Right cardiac atrium (tissue), 5 donors: ENCODE results near the gene WASF3. TPM values are rescaled to one million over a fixed set of nuclear protein-coding genes. Genes with fewer than 3 reads are reported as not detected.

Experiments used
- ATAC-seq, 2 donors: fragments of 200-7000 bp; cut with Tn5 transposase; one replicate each; pipeline versions ENCODE4 v1.8.0 to v1.9.1; 2020; ENCODE audit warnings: moderate library complexity in 2 of 2, mild to moderate bottlenecking in 1 of 2
- DNase-seq, 3 donors: peaks; one replicate each; pipeline ENCODE4 v3.0.0-alpha.2; 2020
- H3K27ac ChIP-seq: one replicate; pipeline ENCODE4 v1.5.1; 2013; ENCODE audit warnings: mild to moderate bottlenecking, low read length, control low read depth, moderate library complexity
- H3K27me3 ChIP-seq: one replicate; pipeline ENCODE4 v1.6.1; 2013; ENCODE audit not compliant: control insufficient read depth, insufficient read depth
- H3K4me1 ChIP-seq: one replicate; pipeline ENCODE4 v1.6.1; 2013; ENCODE audit warnings: low read length; ENCODE audit not compliant: control insufficient read depth, insufficient read depth
- H3K4me3 ChIP-seq: one replicate; pipeline ENCODE4 v1.5.1; 2013; ENCODE audit warnings: low read length, control low read depth
- H3K9me3 ChIP-seq: one replicate; pipeline ENCODE4 v1.6.1; 2013; ENCODE audit warnings: low read length; ENCODE audit not compliant: control insufficient read depth
- WGBS: extraction: QIAGEN DNeasy Blood & Tissue Kit; methylation state at CpG from one replicate; pipeline ENCODE4 v1.1.7; 2013; 5-methylcytosine and 5-hydroxymethylcytosine counted together
- intact Hi-C, 4 donors: fragments of 100-400 bp; cut with DNase I; formaldehyde crosslinking; loops; one replicate each; pipeline versions ENCODE4 v1.11.0 to v1.14.0; 2022 to 2023
- polyA plus RNA-seq: library from polyadenylated mRNA; stranded (reverse); fragments of 200-250 nt; gene quantifications from one replicate; pipeline ENCODE4 v1.2.3, GENCODE V29; 2013
- total RNA-seq, 4 donors: library from RNA; stranded (reverse); fragmentation: NEBNext Ultra II Directional; extraction: Animal tissue kit (Norgen Biotek cat#: 25700); gene quantifications; one replicate each; pipeline ENCODE4 v1.2.1, GENCODE V29; 2021
- donor health status: healthy with polysubstance abuse.
- donor health status: DM: no; HTN: yes; CAD: no.
- donor health status: DM: no; HTN: no; CAD: no.
- donor health status: DM: no; HTN: yes; CAD: no; lungs with severe emphysema.
- donor health status: DM: yes; HTN: yes; CAD: no.

Gene WASF3
- total and polyA plus RNA-seq, 5 donors = 5.9 to 16.0 (median 13.9) TPM

GRCh38 chr13:26563713-26564112, 6.2 kb downstream of the WASF3 start:
- no peaks in the 10 kb centered on the region for H3K9me3 ChIP-seq
- intact Hi-C loops = no loop called here
- no peak for ATAC-seq
- no peak for DNase-seq
- H3K27me3 ChIP-seq = no peaks in the 10 kb centered on the region
- H3K4me1 ChIP-seq = peaks cover 11% of the 10 kb centered on the region
- no peak overlapping the region for H3K27ac ChIP-seq
- no peak overlapping the region for H3K4me3 ChIP-seq

GRCh38 chr13:26568132-26568815, 10.8 kb downstream of the WASF3 start:
- WGBS = 83% methylated on average over 2 of the region's 2 CpGs
- intact Hi-C loops = no loop called here
- ATAC-seq (no peak), DNase-seq (no peak)
- Histone ChIP-seq H3K4me1 (peaks cover 2% of the 10 kb centered on the region), H3K27me3 (no peaks in the 10 kb centered on the region), H3K27ac (no peak overlapping the region), H3K9me3 (no peaks in the 10 kb centered on the region), H3K4me3 (no peak overlapping the region)

GRCh38 chr13:26571518-26571917, 14.0 kb downstream of the WASF3 start:
- H3K4me3 ChIP-seq = no peak overlapping the region
- ATAC-seq (no peak), DNase-seq (no peak)
- intact Hi-C loops = no loop called here
- H3K27me3 ChIP-seq = no peaks in the 10 kb centered on the region
- WGBS = 86% methylated on average over 3 of the region's 3 CpGs
- peaks cover 2% of the 10 kb centered on the region for H3K4me1 ChIP-seq
- H3K27ac ChIP-seq = no peak overlapping the region
- no peaks in the 10 kb centered on the region for H3K9me3 ChIP-seq

GRCh38 chr13:26575244-26575643, 17.8 kb downstream of the WASF3 start:
- DNase-seq = no peak

GRCh38 chr13:26579580-26579979, 22.1 kb downstream of the WASF3 start:
- Histone ChIP-seq H3K27ac (no peak overlapping the region), H3K27me3 (no peaks in the 10 kb centered on the region), H3K4me3 (no peak overlapping the region), H3K9me3 (no peaks in the 10 kb centered on the region), H3K4me1 (no peaks in the 10 kb centered on the region)
- intact Hi-C loops = no loop called here
- no peak for ATAC-seq
- no peak for DNase-seq
- 100% methylated on average over 1 of the region's 1 CpG for whole genome bisulfite sequencing

More at GRCh38 chr13:26575244-26575643, 17.8 kb downstream of the WASF3 start:
- Histone ChIP-seq H3K27me3 (no peaks in the 10 kb centered on the region), H3K4me3 (no peak overlapping the region), H3K27ac (no peak overlapping the region), H3K9me3 (no peaks in the 10 kb centered on the region), H3K4me1 (no peaks in the 10 kb centered on the region)
- intact Hi-C loops = no loop called here
- ATAC-seq = no peak
- 97% methylated on average over 2 of the region's 2 CpGs for WGBS

GRCh38 chr13:26583662-26584061, 26.2 kb downstream of the WASF3 start:
- Histone ChIP-seq H3K4me1 (no peaks in the 10 kb centered on the region), H3K27ac (no peak overlapping the region), H3K4me3 (no peak overlapping the region), H3K9me3 (no peaks in the 10 kb centered on the region), H3K27me3 (no peaks in the 10 kb centered on the region)
- WGBS = 84% methylated on average over 2 of the region's 2 CpGs
- DNase-seq (no peak), ATAC-seq (no peak)
- intact Hi-C loops = no loop called here

GRCh38 chr13:26584713-26585112, 27.2 kb downstream of the WASF3 start:
- intact Hi-C loops = no loop called here
- ATAC-seq (no peak), DNase-seq (no peak)
- Histone ChIP-seq H3K27ac (no peak overlapping the region), H3K4me3 (no peak overlapping the region), H3K9me3 (no peaks in the 10 kb centered on the region), H3K4me1 (peaks cover 2% of the 10 kb centered on the region), H3K27me3 (no peaks in the 10 kb centered on the region)
- 73% methylated on average over 2 of the region's 2 CpGs for WGBS

- no peak for ATAC-seq
- intact Hi-C loops = no loop called here
- no peak overlapping the region for H3K27ac ChIP-seq
- H3K4me1 ChIP-seq = peaks cover 2% of the 10 kb centered on the region
- no peaks in the 10 kb centered on the region for H3K27me3 ChIP-seq
- WGBS = 88% methylated on average over 1 of the region's 1 CpG
- H3K4me3 ChIP-seq = no peak overlapping the region
- no peak for DNase-seq
- no peaks in the 10 kb centered on the region for H3K9me3 ChIP-seq
Observed at GRCh38 chr13:26585136-26585535, 27.7 kb downstream of the WASF3 start.

GRCh38 chr13:26587251-26587650, 29.8 kb downstream of the WASF3 start:
- DNase-seq (no peak), ATAC-seq (no peak)
- Histone ChIP-seq H3K4me1 (peaks cover 2% of the 10 kb centered on the region), H3K27me3 (no peaks in the 10 kb centered on the region), H3K27ac (no peak overlapping the region), H3K9me3 (no peaks in the 10 kb centered on the region), H3K4me3 (no peak overlapping the region)
- intact Hi-C loops = no loop called here

- WGBS = 92% methylated on average over 1 of the region's 1 CpG
- no peak for DNase-seq
- H3K4me1 ChIP-seq = peaks cover 2% of the 10 kb centered on the region
- ATAC-seq = no peak
- H3K27ac ChIP-seq = no peak overlapping the region
- H3K9me3 ChIP-seq = no peaks in the 10 kb centered on the region
- intact Hi-C loops = no loop called here
- H3K27me3 ChIP-seq = no peaks in the 10 kb centered on the region
- no peak overlapping the region for H3K4me3 ChIP-seq
Observed at GRCh38 chr13:26589226-26589625, 31.7 kb downstream of the WASF3 start.

GRCh38 chr13:26589754-26590153, 32.3 kb downstream of the WASF3 start:
- Histone ChIP-seq H3K27ac (no peak overlapping the region), H3K4me3 (no peak overlapping the region), H3K27me3 (no peaks in the 10 kb centered on the region), H3K9me3 (no peaks in the 10 kb centered on the region), H3K4me1 (peaks cover 2% of the 10 kb centered on the region)
- peak in 1 of 2 donors; percentile 41 for ATAC-seq
- intact Hi-C loops = no loop called here
- DNase-seq = peak in 2 of 3 donors; percentile 23 to 50
- 52% methylated on average over 1 of the region's 1 CpG for WGBS

GRCh38 chr13:26590379-26590778, 32.9 kb downstream of the WASF3 start:
- Histone ChIP-seq H3K4me1 (peaks cover 2% of the 10 kb centered on the region), H3K9me3 (no peaks in the 10 kb centered on the region), H3K27me3 (no peaks in the 10 kb centered on the region), H3K4me3 (no peak overlapping the region), H3K27ac (no peak overlapping the region)
- DNase-seq = no peak
- WGBS = 92% methylated on average over 2 of the region's 2 CpGs
- intact Hi-C loops = no loop called here
- no peak for ATAC-seq
